CD14-positive monocyte (primary cell): ENCODE data around the gene C13orf46. TPM values are rescaled to one million over a fixed set of nuclear protein-coding genes. Genes with fewer than 3 reads are reported as not detected.

Experiments
- DNase-seq, 3 donors: peaks; one replicate each; pipeline ENCODE4 v3.0.0-alpha.2; 2011 to 2022
- H2AFZ ChIP-seq: 2 replicates; pipeline ENCODE4 v1.6.0; 2012; ENCODE audit warnings: mild to moderate bottlenecking, low read depth, low read length, inconsistent platforms; ENCODE audit not compliant: insufficient read depth, poor library complexity, severe bottlenecking
- H3K27ac ChIP-seq, 2 donors: 1 replicate in 1 of 2; 2 replicates in 1 of 2; pipeline ENCODE4 v1.5.1; 2012 to 2013; ENCODE audit warnings: low read length in 2 of 2, control low read depth in 1 of 2, inconsistent platforms in 1 of 2, low read depth in 1 of 2, mild to moderate bottlenecking in 1 of 2
- H3K27me3 ChIP-seq, 2 donors: one replicate each; pipeline versions ENCODE4 v1.6.0 to v1.6.1; 2011 to 2013; ENCODE audit warnings: low read length in 2 of 2; ENCODE audit not compliant: control insufficient read depth in 2 of 2, insufficient read depth in 2 of 2
- H3K36me3 ChIP-seq, 2 donors: replicated peaks in 1 of 2; 1 replicate in 1 of 2; 2 replicates in 1 of 2; pipeline versions ENCODE4 v1.5.1 to v1.6.1; 2012 to 2013; ENCODE audit warnings: low read length in 2 of 2, control low read depth in 1 of 2, inconsistent platforms in 1 of 2, mild to moderate bottlenecking in 1 of 2; ENCODE audit not compliant: insufficient read depth in 2 of 2, control insufficient read depth in 1 of 2
- H3K4me1 ChIP-seq, 2 donors: 1 replicate in 1 of 2; 2 replicates in 1 of 2; pipeline versions ENCODE4 v1.5.1 to v1.6.1; 2012 to 2013; ENCODE audit warnings: low read length in 2 of 2, control low read depth in 1 of 2, inconsistent platforms in 1 of 2, mild to moderate bottlenecking in 1 of 2, moderate library complexity in 1 of 2; ENCODE audit not compliant: insufficient read depth in 2 of 2, control insufficient read depth in 1 of 2
- H3K4me2 ChIP-seq: replicated peaks from 2 replicates; pipeline ENCODE3; 2012; ENCODE audit warnings: low read length, moderate library complexity, mild to moderate bottlenecking; ENCODE audit not compliant: poor library complexity, severe bottlenecking; ENCODE audit errors: extremely low read depth
- H3K4me3 ChIP-seq, 3 experiments: fragments of 200-600 bp in 1 of 3; sonication (generic) in 1 of 3; replicated peaks in 1 of 3; 1 replicate in 2 of 3; 2 replicates in 1 of 3; pipeline ENCODE4 v1.5.1; 2011 to 2013; ENCODE audit warnings: low read length in 3 of 3, mild to moderate bottlenecking in 3 of 3, control low read depth in 2 of 3, low read depth in 2 of 3, inconsistent platforms in 1 of 3, moderate library complexity in 1 of 3
- H3K79me2 ChIP-seq: 2 replicates; pipeline ENCODE4 v1.6.0; 2012; ENCODE audit warnings: mild to moderate bottlenecking, control low read depth, inconsistent platforms, low read length, moderate library complexity; ENCODE audit not compliant: insufficient read depth
- H3K9ac ChIP-seq: 2 replicates; pipeline ENCODE4 v1.6.0; 2017; ENCODE audit warnings: low read length, mild to moderate bottlenecking; ENCODE audit not compliant: insufficient read depth, poor library complexity, severe bottlenecking
- H3K9me3 ChIP-seq, 2 donors: replicated peaks in 1 of 2; 1 replicate in 1 of 2; 2 replicates in 1 of 2; pipeline versions ENCODE4 v1.5.1 to v1.6.1; 2012 to 2013; ENCODE audit warnings: low read length in 2 of 2, control low read depth in 1 of 2; ENCODE audit not compliant: control insufficient read depth in 1 of 2, insufficient read depth in 1 of 2
- H4K20me1 ChIP-seq: 2 replicates; pipeline ENCODE4 v1.6.0; 2012; ENCODE audit warnings: mild to moderate bottlenecking, low read length, control low read depth, moderate library complexity; ENCODE audit not compliant: insufficient read depth
- H3K27ac Mint-ChIP-seq, 7 donors: one replicate each; pipeline ENCODE4 v1.8.0; 2020; ENCODE audit warnings: mild to moderate bottlenecking in 7 of 7, mixed read lengths in 7 of 7, moderate library complexity in 6 of 7, inconsistent platforms in 2 of 7
- H3K27me3 Mint-ChIP-seq, 3 donors: one replicate each; pipeline ENCODE4 v1.8.0; 2021 to 2022; ENCODE audit warnings: low read depth in 3 of 3, mild to moderate bottlenecking in 3 of 3, mixed read lengths in 3 of 3, moderate library complexity in 3 of 3, inconsistent platforms in 1 of 3
- H3K36me3 Mint-ChIP-seq, 2 donors: one replicate each; pipeline ENCODE4 v1.8.0; 2020; ENCODE audit warnings: mixed read lengths in 2 of 2, inconsistent platforms in 1 of 2, mild to moderate bottlenecking in 1 of 2
- H3K4me1 Mint-ChIP-seq: one replicate; pipeline ENCODE4 v1.8.0; 2020; ENCODE audit warnings: mild to moderate bottlenecking, mixed read lengths
- H3K4me3 Mint-ChIP-seq, 2 donors: one replicate each; pipeline ENCODE4 v1.8.0; 2020; ENCODE audit warnings: mild to moderate bottlenecking in 2 of 2, mixed read lengths in 2 of 2, moderate library complexity in 1 of 2
- H3K9me3 Mint-ChIP-seq, 7 donors: one replicate each; pipeline ENCODE4 v1.8.0; 2020 to 2022; ENCODE audit warnings: mixed read lengths in 7 of 7, mild to moderate bottlenecking in 6 of 7, moderate library complexity in 6 of 7, inconsistent platforms in 2 of 7
- WGBS: methylation state at CpG from one replicate; pipeline ENCODE4 v1.1.5; 2013; ENCODE audit warnings: missing lambda C conversion rate; ENCODE audit not compliant: insufficient coverage; 5-methylcytosine and 5-hydroxymethylcytosine counted together
- intact Hi-C, 2 donors: fragments of 100-400 bp; cut with micrococcal nuclease; formaldehyde crosslinking; loops; one replicate each; pipeline versions ENCODE4 v1.15.0 to v1.15.1; 2023
- polyA plus RNA-seq, 3 donors: library from polyadenylated mRNA; depleted of rRNA in 1 of 3; unstranded in 2 of 3; stranded (reverse) in 1 of 3; fragments of 300-500 nt in 2 of 3; fragments of >200 nt in 1 of 3; fragmentation: Illumina TruSeq in 2 of 3; gene quantifications; 1 replicate in 2 of 3; 2 replicates in 1 of 3; pipeline ENCODE4 v1.2.3, GENCODE V29; 2012 to 2021
- TF ChIP-seq, protein P1 (sequence below): fragments of 200-600 bp; IDR thresholded peaks from one replicate; pipeline ENCODE4 v1.8.0; 2022; ENCODE audit warnings: antibody characterized with exemption, mild to moderate bottlenecking

The C13orf46 gene
- polyA plus RNA-seq, 3 donors = 0.05 to 0.35 TPM; not detected in 1

DNA sequence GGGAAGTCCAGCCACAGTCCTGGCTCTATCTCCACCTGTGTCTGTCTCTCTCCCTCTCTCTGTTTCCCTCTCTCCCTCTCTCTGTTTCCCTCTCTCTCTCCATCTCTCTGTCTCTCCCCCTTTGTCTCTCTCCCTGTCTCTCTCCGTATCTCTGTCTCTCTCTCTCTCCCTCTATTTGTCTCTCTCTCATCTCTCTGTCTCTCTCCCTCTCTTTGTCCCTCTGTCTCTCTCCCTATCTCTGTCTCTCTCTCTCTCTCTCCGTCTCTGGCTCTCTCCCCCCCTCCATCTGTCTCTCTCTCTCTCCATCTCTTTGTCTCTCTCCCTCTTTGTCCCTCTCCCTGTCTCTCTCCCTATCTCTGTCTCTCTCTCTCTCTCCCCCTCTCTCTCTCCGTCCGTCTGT, 39.5 kb upstream of the C13orf46 start:
- Histone ChIP-seq H3K4me2 (no peak overlapping the region), H4K20me1 (peaks cover 17% of the 10 kb centered on the region), H3K27ac (no peak overlapping the region), H3K9me3 (no peaks in the 10 kb centered on the region), H3K9ac (no peak overlapping the region), H3K79me2 (no peaks in the 10 kb centered on the region), H3K36me3 (peaks cover 84 to 96% of the 10 kb centered on the region in 2 donors), H3K27me3 (no peaks in the 10 kb centered on the region), H2AFZ (no peak overlapping the region), H3K4me3 (no peak overlapping the region), H3K4me1 (no peaks in the 10 kb centered on the region)
- no peak overlapping the region for H3K4me3 Mint-ChIP-seq
- 86% methylated on average over 4 of the region's 4 CpGs for WGBS
- H3K4me1 Mint-ChIP-seq = no peaks in the 10 kb centered on the region
- H3K27me3 Mint-ChIP-seq = peaks cover 0 to 1% (median 0%) of the 10 kb centered on the region in 3 donors
- intact Hi-C loops = no loop called here
- no peak for DNase-seq
- TF ChIP-seq, protein P1, sequence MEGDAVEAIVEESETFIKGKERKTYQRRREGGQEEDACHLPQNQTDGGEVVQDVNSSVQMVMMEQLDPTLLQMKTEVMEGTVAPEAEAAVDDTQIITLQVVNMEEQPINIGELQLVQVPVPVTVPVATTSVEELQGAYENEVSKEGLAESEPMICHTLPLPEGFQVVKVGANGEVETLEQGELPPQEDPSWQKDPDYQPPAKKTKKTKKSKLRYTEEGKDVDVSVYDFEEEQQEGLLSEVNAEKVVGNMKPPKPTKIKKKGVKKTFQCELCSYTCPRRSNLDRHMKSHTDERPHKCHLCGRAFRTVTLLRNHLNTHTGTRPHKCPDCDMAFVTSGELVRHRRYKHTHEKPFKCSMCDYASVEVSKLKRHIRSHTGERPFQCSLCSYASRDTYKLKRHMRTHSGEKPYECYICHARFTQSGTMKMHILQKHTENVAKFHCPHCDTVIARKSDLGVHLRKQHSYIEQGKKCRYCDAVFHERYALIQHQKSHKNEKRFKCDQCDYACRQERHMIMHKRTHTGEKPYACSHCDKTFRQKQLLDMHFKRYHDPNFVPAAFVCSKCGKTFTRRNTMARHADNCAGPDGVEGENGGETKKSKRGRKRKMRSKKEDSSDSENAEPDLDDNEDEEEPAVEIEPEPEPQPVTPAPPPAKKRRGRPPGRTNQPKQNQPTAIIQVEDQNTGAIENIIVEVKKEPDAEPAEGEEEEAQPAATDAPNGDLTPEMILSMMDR = no peak
- peaks cover 17 to 40% of the 10 kb centered on the region in 2 donors for H3K36me3 Mint-ChIP-seq
- no peak overlapping the region for H3K27ac Mint-ChIP-seq
- H3K9me3 Mint-ChIP-seq = peaks cover 0 to 5% (median 3%) of the 10 kb centered on the region in 7 donors

DNA sequence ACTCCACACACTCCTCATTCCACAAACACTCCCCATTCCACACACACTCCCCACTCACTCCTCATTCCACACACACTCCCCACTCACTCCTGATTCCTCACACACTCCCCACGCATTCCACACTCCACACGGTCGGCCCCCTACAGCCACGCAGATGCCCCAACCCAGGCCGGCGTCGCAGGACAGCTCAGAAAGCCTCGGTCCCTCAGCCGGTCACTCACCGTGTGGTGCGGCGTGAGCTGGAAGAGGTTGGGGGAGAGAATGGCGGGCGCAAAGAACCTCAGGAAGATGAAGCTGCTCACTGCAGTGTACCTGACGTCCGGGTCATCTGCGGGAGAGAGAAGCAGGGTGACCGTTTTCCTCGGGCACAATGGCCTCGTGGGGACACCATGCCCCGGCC, 39.0 kb upstream of the C13orf46 start:
- no peak overlapping the region for H3K27ac ChIP-seq
- TF ChIP-seq, protein P1 = no peak

More for the DNA sequence above, 39.0 kb upstream of the C13orf46 start:
- Histone ChIP-seq H2AFZ (no peak overlapping the region), H3K79me2 (no peaks in the 10 kb centered on the region), H3K27me3 (no peaks in the 10 kb centered on the region), H3K36me3 (peaks cover 83 to 91% of the 10 kb centered on the region in 2 donors), H3K4me2 (no peak overlapping the region), H3K9me3 (no peaks in the 10 kb centered on the region), H3K4me3 (no peak overlapping the region), H3K4me1 (no peaks in the 10 kb centered on the region), H3K9ac (no peak overlapping the region), H4K20me1 (peaks cover 17% of the 10 kb centered on the region)
- H3K27me3 Mint-ChIP-seq = peaks cover 0 to 1% (median 0%) of the 10 kb centered on the region in 3 donors
- H3K4me1 Mint-ChIP-seq = no peaks in the 10 kb centered on the region
- 99% methylated on average over 10 of the region's 21 CpGs for WGBS
- no peak overlapping the region for H3K27ac Mint-ChIP-seq
- no peak overlapping the region for H3K4me3 Mint-ChIP-seq
- no peak for DNase-seq
- peaks cover 0 to 5% (median 3%) of the 10 kb centered on the region in 7 donors for H3K9me3 Mint-ChIP-seq
- intact Hi-C loops = no loop called here
- H3K36me3 Mint-ChIP-seq = peaks cover 17 to 36% of the 10 kb centered on the region in 2 donors
